ENCODE measurements around the gene LCAT. TPM values are rescaled to one million over a fixed set of nuclear protein-coding genes. Genes with fewer than 3 reads are reported as not detected.

LCAT gene
- total and polyA plus RNA-seq, 9 of the 15 experiments (the other 6 are each of a cell fraction or from before 2014, with no cell fraction given), result 0.46 to 21.0 (median 5.0) TPM

DNA sequence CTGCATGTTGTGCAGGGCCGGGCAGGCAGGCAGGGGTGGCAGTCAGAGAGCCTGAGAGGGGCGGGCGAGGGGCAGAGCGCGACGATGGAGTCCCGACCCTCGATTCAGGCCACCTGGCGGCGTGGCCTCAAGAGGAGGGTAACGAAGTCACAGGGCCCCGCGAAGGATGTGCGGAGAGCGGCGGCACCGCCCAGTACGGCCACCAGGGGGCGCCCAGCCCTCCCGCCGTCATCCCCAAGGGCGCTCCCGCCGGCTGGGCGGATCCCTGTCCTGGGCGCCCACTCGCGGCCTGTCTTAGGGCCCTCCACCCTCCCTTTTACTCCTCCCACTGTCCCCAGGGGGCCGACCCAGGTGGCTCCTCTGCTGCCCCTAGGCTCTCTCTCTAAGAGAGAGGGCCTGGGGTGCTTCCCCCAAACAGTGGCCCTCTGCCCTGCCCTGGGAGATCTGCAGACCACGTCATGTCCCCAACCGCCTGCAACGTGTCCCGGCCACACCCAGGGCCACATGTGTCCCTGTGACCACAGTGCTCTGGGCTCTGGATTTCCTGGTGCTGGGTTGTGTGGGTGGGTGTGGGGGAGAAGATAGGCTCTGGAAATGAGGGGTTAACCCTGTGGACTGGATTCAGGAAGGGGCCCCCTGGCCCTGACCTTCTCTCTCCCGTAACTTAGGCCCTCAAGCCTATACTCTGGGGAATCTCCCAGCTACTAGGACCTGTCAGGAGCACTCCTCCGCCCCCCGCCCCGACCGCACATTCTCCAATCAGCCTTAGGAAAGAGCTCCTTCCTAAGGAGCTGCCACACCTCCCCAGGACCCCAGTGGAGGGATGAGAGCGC, 49.5 kb upstream of the LCAT start (continued):
- no peak for TF ChIP-seq GATA2 (CRISPR knock-in tag; IDR thresholded peaks at IDR 0.05)
- TF ChIP-seq PREB (CRISPR knock-in tag; IDR thresholded peaks at IDR 0.05), result no peak
- peak; percentile 51; the same call in 1 of the 2 replicates for TF ChIP-seq KLF13 (tag; IDR thresholded peaks at IDR 0.05; ENCODE audit: borderline replicate concordance, low read depth)
- 0 out of 2 replicates have a peak, but pooled peaks have one; percentile 38 for TF ChIP-seq TCF7 (IDR thresholded peaks at IDR 0.05; ENCODE audit: borderline replicate concordance)
- TF ChIP-seq ZBTB17 (CRISPR knock-in tag; IDR thresholded peaks at IDR 0.05), result peak; percentile 73
- TF ChIP-seq ZNF717 (CRISPR knock-in tag; IDR thresholded peaks at IDR 0.05), result no peak
- no peak for TF ChIP-seq ZNF41 (CRISPR knock-in tag; conservative IDR thresholded peaks at IDR 0.05)
- TF ChIP-seq RFX7 (CRISPR knock-in tag; IDR thresholded peaks at IDR 0.05), result no peak
- TF ChIP-seq ZNF589 (CRISPR knock-in tag; IDR thresholded peaks at IDR 0.05; ENCODE audit: low read depth), result peak; percentile 82
- TF ChIP-seq MTA2 (IDR thresholded peaks at IDR 0.05; ENCODE audit: low read depth), result no peak
- TF ChIP-seq, protein P1, sequence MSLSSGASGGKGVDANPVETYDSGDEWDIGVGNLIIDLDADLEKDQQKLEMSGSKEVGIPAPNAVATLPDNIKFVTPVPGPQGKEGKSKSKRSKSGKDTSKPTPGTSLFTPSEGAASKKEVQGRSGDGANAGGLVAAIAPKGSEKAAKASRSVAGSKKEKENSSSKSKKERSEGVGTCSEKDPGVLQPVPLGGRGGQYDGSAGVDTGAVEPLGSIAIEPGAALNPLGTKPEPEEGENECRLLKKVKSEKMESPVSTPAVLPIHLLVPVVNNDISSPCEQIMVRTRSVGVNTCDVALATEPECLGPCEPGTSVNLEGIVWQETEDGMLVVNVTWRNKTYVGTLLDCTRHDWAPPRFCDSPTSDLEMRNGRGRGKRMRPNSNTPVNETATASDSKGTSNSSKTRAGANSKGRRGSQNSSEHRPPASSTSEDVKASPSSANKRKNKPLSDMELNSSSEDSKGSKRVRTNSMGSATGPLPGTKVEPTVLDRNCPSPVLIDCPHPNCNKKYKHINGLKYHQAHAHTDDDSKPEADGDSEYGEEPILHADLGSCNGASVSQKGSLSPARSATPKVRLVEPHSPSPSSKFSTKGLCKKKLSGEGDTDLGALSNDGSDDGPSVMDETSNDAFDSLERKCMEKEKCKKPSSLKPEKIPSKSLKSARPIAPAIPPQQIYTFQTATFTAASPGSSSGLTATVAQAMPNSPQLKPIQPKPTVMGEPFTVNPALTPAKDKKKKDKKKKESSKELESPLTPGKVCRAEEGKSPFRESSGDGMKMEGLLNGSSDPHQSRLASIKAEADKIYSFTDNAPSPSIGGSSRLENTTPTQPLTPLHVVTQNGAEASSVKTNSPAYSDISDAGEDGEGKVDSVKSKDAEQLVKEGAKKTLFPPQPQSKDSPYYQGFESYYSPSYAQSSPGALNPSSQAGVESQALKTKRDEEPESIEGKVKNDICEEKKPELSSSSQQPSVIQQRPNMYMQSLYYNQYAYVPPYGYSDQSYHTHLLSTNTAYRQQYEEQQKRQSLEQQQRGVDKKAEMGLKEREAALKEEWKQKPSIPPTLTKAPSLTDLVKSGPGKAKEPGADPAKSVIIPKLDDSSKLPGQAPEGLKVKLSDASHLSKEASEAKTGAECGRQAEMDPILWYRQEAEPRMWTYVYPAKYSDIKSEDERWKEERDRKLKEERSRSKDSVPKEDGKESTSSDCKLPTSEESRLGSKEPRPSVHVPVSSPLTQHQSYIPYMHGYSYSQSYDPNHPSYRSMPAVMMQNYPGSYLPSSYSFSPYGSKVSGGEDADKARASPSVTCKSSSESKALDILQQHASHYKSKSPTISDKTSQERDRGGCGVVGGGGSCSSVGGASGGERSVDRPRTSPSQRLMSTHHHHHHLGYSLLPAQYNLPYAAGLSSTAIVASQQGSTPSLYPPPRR (CRISPR knock-in tag; IDR thresholded peaks at IDR 0.05; ENCODE audit: borderline replicate concordance), result no peak
- TF ChIP-seq MAFK (IDR thresholded peaks at IDR 0.05; ENCODE audit: low read length), result no peak
- TF ChIP-seq CGGBP1 (CRISPR knock-in tag; IDR thresholded peaks at IDR 0.05), result no peak
- no peak for TF ChIP-seq NFE2 (IDR thresholded peaks at IDR 0.05; ENCODE audit: low read depth)
- TF ChIP-seq RAD51 (IDR thresholded peaks at IDR 0.05; ENCODE audit: borderline replicate concordance, low read depth), result no peak; the same call in 1 of the 2 replicates
- TF ChIP-seq ZNF79 (CRISPR knock-in tag; IDR thresholded peaks at IDR 0.05; ENCODE audit: low read depth), result no peak
- no peak for TF ChIP-seq ZNF121 (CRISPR knock-in tag; conservative IDR thresholded peaks at IDR 0.05)
- no peak for TF ChIP-seq BCL6 (CRISPR knock-in tag; IDR thresholded peaks at IDR 0.05)
- TF ChIP-seq GTF2E2 (tag; IDR thresholded peaks at IDR 0.05), result no peak
- TF ChIP-seq, protein P2, sequence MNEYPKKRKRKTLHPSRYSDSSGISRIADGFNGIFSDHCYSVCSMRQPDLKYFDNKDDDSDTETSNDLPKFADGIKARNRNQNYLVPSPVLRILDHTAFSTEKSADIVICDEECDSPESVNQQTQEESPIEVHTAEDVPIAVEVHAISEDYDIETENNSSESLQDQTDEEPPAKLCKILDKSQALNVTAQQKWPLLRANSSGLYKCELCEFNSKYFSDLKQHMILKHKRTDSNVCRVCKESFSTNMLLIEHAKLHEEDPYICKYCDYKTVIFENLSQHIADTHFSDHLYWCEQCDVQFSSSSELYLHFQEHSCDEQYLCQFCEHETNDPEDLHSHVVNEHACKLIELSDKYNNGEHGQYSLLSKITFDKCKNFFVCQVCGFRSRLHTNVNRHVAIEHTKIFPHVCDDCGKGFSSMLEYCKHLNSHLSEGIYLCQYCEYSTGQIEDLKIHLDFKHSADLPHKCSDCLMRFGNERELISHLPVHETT (CRISPR knock-in tag; conservative IDR thresholded peaks at IDR 0.05 in 1 of 2, IDR thresholded peaks at IDR 0.05 in 1 of 2), result no peak
